DOHH2 (cell line): Measurements from ENCODE around the gene COLEC12.

Source experiments
- H3F3A ChIP-seq: fragments of 200-600 bp; sonication (generic), shearing (Covaris generic); 2 replicates; pipeline ENCODE4 v1.6.0; 2016; ENCODE audit warnings: antibody characterized with exemption, mild to moderate bottlenecking; ENCODE audit not compliant: control insufficient read depth, insufficient read depth
- H3K27ac ChIP-seq: fragments of 200-600 bp; sonication (generic); 2 replicates; pipeline ENCODE4 v1.5.1; 2014; ENCODE audit warnings: low read depth, mild to moderate bottlenecking, low read length, moderate library complexity
- H3K27me3 ChIP-seq: fragments of 200-600 bp; sonication (generic); 2 replicates; pipeline ENCODE4 v1.6.1; 2014; ENCODE audit warnings: mild to moderate bottlenecking, low read length, mixed read lengths; ENCODE audit not compliant: control insufficient read depth
- H3K36me3 ChIP-seq: fragments of 200-600 bp; sonication (generic); 2 replicates; pipeline ENCODE4 v1.6.1; 2014; ENCODE audit warnings: mild to moderate bottlenecking, low read length, moderate library complexity, mixed read lengths; ENCODE audit not compliant: control insufficient read depth
- H3K4me1 ChIP-seq: fragments of 200-600 bp; sonication (generic); 2 replicates; pipeline ENCODE4 v1.6.1; 2014; ENCODE audit warnings: mild to moderate bottlenecking, low read length, mixed read lengths; ENCODE audit not compliant: control insufficient read depth
- H3K4me2 ChIP-seq: fragments of 200-600 bp; sonication (generic); 2 replicates; pipeline ENCODE4 v1.6.0; 2014; ENCODE audit warnings: mild to moderate bottlenecking, low read length, moderate library complexity
- H3K4me3 ChIP-seq: fragments of 200-600 bp; sonication (generic); 2 replicates; pipeline ENCODE4 v1.5.1; 2014; ENCODE audit warnings: mild to moderate bottlenecking, low read length, mixed read lengths
- H3K79me2 ChIP-seq: fragments of 200-600 bp; sonication (generic); 2 replicates; pipeline ENCODE4 v1.6.1; 2014; ENCODE audit warnings: mild to moderate bottlenecking, low read length, mixed read lengths; ENCODE audit not compliant: control insufficient read depth
- H3K9me2 ChIP-seq: fragments of 200-600 bp; sonication (generic); replicated peaks from 2 replicates; pipeline ENCODE4 v1.6.1; 2014; ENCODE audit warnings: mild to moderate bottlenecking, low read length, mixed read lengths; ENCODE audit not compliant: control insufficient read depth
- H3K9me3 ChIP-seq: fragments of 200-600 bp; sonication (generic); 2 replicates; pipeline ENCODE4 v1.6.1; 2014; ENCODE audit warnings: antibody characterized with exemption, low read length, mixed read lengths; ENCODE audit not compliant: control insufficient read depth, insufficient read depth
- H4K20me1 ChIP-seq: fragments of 200-600 bp; sonication (generic); 2 replicates; pipeline ENCODE4 v1.6.0; 2014; ENCODE audit warnings: low read depth, mild to moderate bottlenecking, antibody characterized with exemption, low read length, moderate library complexity; ENCODE audit not compliant: control insufficient read depth, insufficient read depth
- EZH2phosphoT487 ChIP-seq: fragments of 200-600 bp; sonication (generic); IDR thresholded peaks from 2 replicates; pipeline ENCODE4 v1.6.1; 2017; ENCODE audit warnings: borderline replicate concordance, mild to moderate bottlenecking, antibody characterized with exemption, low read length, moderate library complexity, mixed read lengths
- TF ChIP-seq, protein P1 (sequence below): fragments of 200-600 bp; sonication (generic); IDR thresholded peaks from one replicate; pipeline ENCODE4 v1.5.1; 2014; ENCODE audit warnings: antibody characterized with exemption, mild to moderate bottlenecking, low read depth, low read length; ENCODE audit not compliant: poor library complexity, severe bottlenecking

Gene COLEC12

DNA sequence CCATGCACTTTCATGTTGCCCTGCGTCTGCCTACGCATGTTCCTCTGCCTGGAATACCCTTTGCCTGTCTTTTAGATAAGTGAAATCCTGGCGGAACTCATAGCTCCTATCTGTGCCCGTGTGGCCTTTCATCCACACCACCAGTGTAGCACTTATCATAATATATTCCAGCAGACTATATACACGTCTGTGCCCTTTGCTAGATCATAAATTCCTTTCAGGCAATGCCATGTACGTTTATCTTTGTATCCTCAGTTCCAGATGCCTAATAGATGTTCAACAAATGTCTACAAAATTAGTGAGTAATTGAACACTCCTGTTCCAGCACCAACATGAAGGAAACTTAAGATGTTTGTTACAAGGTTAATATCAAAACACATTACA, 106.9 kb downstream of the COLEC12 start:
- TF ChIP-seq EZH2phosphoT487, result no peak
- TF ChIP-seq, protein P1, sequence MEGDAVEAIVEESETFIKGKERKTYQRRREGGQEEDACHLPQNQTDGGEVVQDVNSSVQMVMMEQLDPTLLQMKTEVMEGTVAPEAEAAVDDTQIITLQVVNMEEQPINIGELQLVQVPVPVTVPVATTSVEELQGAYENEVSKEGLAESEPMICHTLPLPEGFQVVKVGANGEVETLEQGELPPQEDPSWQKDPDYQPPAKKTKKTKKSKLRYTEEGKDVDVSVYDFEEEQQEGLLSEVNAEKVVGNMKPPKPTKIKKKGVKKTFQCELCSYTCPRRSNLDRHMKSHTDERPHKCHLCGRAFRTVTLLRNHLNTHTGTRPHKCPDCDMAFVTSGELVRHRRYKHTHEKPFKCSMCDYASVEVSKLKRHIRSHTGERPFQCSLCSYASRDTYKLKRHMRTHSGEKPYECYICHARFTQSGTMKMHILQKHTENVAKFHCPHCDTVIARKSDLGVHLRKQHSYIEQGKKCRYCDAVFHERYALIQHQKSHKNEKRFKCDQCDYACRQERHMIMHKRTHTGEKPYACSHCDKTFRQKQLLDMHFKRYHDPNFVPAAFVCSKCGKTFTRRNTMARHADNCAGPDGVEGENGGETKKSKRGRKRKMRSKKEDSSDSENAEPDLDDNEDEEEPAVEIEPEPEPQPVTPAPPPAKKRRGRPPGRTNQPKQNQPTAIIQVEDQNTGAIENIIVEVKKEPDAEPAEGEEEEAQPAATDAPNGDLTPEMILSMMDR, result no peak
- no peak overlapping the region for H3K4me2 ChIP-seq

GRCh38 chr18:392928-393573, 107.5 kb downstream of the COLEC12 start:
- Histone ChIP-seq H3K4me1 (no peaks in the 10 kb centered on the region), H3K79me2 (no peaks in the 10 kb centered on the region), H3K36me3 (no peaks in the 10 kb centered on the region), H3K4me2 (no peak overlapping the region), H4K20me1 (no peaks in the 10 kb centered on the region), H3K27me3 (no peaks in the 10 kb centered on the region), H3K9me2 (no peaks in the 10 kb centered on the region), H3F3A (no peaks in the 10 kb centered on the region), H3K9me3 (no peaks in the 10 kb centered on the region), H3K27ac (no peak overlapping the region), H3K4me3 (no peak overlapping the region)
- TF ChIP-seq, protein P1, result no peak
- no peak for TF ChIP-seq EZH2phosphoT487

More for the DNA sequence above, 106.9 kb downstream of the COLEC12 start:
- no peaks in the 10 kb centered on the region for H3K36me3 ChIP-seq
- no peaks in the 10 kb centered on the region for H3K27me3 ChIP-seq
- H4K20me1 ChIP-seq, result no peaks in the 10 kb centered on the region
- H3K9me3 ChIP-seq, result no peaks in the 10 kb centered on the region
- no peak overlapping the region for H3K27ac ChIP-seq
- H3K4me1 ChIP-seq, result no peaks in the 10 kb centered on the region
- no peaks in the 10 kb centered on the region for H3K79me2 ChIP-seq
- H3F3A ChIP-seq, result no peaks in the 10 kb centered on the region
- H3K9me2 ChIP-seq, result no peaks in the 10 kb centered on the region
- H3K4me3 ChIP-seq, result no peak overlapping the region

GRCh38 chr18:390741-391478, 109.6 kb downstream of the COLEC12 start:
- H3K27me3 ChIP-seq, result no peaks in the 10 kb centered on the region
- no peak overlapping the region for H3K4me2 ChIP-seq

More at GRCh38 chr18:390741-391478, 109.6 kb downstream of the COLEC12 start:
- no peaks in the 10 kb centered on the region for H3K36me3 ChIP-seq
- H3K79me2 ChIP-seq, result no peaks in the 10 kb centered on the region
- H3K27ac ChIP-seq, result no peak overlapping the region
- no peak overlapping the region for H3K4me3 ChIP-seq
- no peaks in the 10 kb centered on the region for H4K20me1 ChIP-seq
- no peak for TF ChIP-seq EZH2phosphoT487
- TF ChIP-seq, protein P1, result no peak
- no peaks in the 10 kb centered on the region for H3F3A ChIP-seq
- no peaks in the 10 kb centered on the region for H3K4me1 ChIP-seq
- H3K9me3 ChIP-seq, result no peaks in the 10 kb centered on the region
- no peaks in the 10 kb centered on the region for H3K9me2 ChIP-seq
